CD14-positive monocyte (primary cell): Measurements from ENCODE around the gene SPTBN5. TPM values are rescaled to one million over a fixed set of nuclear protein-coding genes. Genes with fewer than 3 reads are reported as not detected.
A peak's percentile ranks its signal among the peaks of the same experiment; 100 is the strongest.

Experiments
- DNase-seq, 3 donors: peaks; one replicate each; pipeline ENCODE4 v3.0.0-alpha.2; 2011 to 2022
- H2AFZ ChIP-seq: 2 replicates; pipeline ENCODE4 v1.6.0; 2012; ENCODE audit warnings: mild to moderate bottlenecking, low read depth, low read length, inconsistent platforms; ENCODE audit not compliant: insufficient read depth, poor library complexity, severe bottlenecking
- H3K27ac ChIP-seq, 2 donors: 1 replicate in 1 of 2; 2 replicates in 1 of 2; pipeline ENCODE4 v1.5.1; 2012 to 2013; ENCODE audit warnings: low read length in 2 of 2, control low read depth in 1 of 2, inconsistent platforms in 1 of 2, low read depth in 1 of 2, mild to moderate bottlenecking in 1 of 2
- H3K27me3 ChIP-seq, 2 donors: one replicate each; pipeline versions ENCODE4 v1.6.0 to v1.6.1; 2011 to 2013; ENCODE audit warnings: low read length in 2 of 2; ENCODE audit not compliant: control insufficient read depth in 2 of 2, insufficient read depth in 2 of 2
- H3K36me3 ChIP-seq, 2 donors: replicated peaks in 1 of 2; 1 replicate in 1 of 2; 2 replicates in 1 of 2; pipeline versions ENCODE4 v1.5.1 to v1.6.1; 2012 to 2013; ENCODE audit warnings: low read length in 2 of 2, control low read depth in 1 of 2, inconsistent platforms in 1 of 2, mild to moderate bottlenecking in 1 of 2; ENCODE audit not compliant: insufficient read depth in 2 of 2, control insufficient read depth in 1 of 2
- H3K4me1 ChIP-seq, 2 donors: 1 replicate in 1 of 2; 2 replicates in 1 of 2; pipeline versions ENCODE4 v1.5.1 to v1.6.1; 2012 to 2013; ENCODE audit warnings: low read length in 2 of 2, control low read depth in 1 of 2, inconsistent platforms in 1 of 2, mild to moderate bottlenecking in 1 of 2, moderate library complexity in 1 of 2; ENCODE audit not compliant: insufficient read depth in 2 of 2, control insufficient read depth in 1 of 2
- H3K4me2 ChIP-seq: replicated peaks from 2 replicates; pipeline ENCODE3; 2012; ENCODE audit warnings: low read length, moderate library complexity, mild to moderate bottlenecking; ENCODE audit not compliant: poor library complexity, severe bottlenecking; ENCODE audit errors: extremely low read depth
- H3K4me3 ChIP-seq, 3 experiments: fragments of 200-600 bp in 1 of 3; sonication (generic) in 1 of 3; replicated peaks in 1 of 3; 1 replicate in 2 of 3; 2 replicates in 1 of 3; pipeline ENCODE4 v1.5.1; 2011 to 2013; ENCODE audit warnings: low read length in 3 of 3, mild to moderate bottlenecking in 3 of 3, control low read depth in 2 of 3, low read depth in 2 of 3, inconsistent platforms in 1 of 3, moderate library complexity in 1 of 3
- H3K79me2 ChIP-seq: 2 replicates; pipeline ENCODE4 v1.6.0; 2012; ENCODE audit warnings: mild to moderate bottlenecking, control low read depth, inconsistent platforms, low read length, moderate library complexity; ENCODE audit not compliant: insufficient read depth
- H3K9ac ChIP-seq: 2 replicates; pipeline ENCODE4 v1.6.0; 2017; ENCODE audit warnings: low read length, mild to moderate bottlenecking; ENCODE audit not compliant: insufficient read depth, poor library complexity, severe bottlenecking
- H3K9me3 ChIP-seq, 2 donors: replicated peaks in 1 of 2; 1 replicate in 1 of 2; 2 replicates in 1 of 2; pipeline versions ENCODE4 v1.5.1 to v1.6.1; 2012 to 2013; ENCODE audit warnings: low read length in 2 of 2, control low read depth in 1 of 2; ENCODE audit not compliant: control insufficient read depth in 1 of 2, insufficient read depth in 1 of 2
- H4K20me1 ChIP-seq: 2 replicates; pipeline ENCODE4 v1.6.0; 2012; ENCODE audit warnings: mild to moderate bottlenecking, low read length, control low read depth, moderate library complexity; ENCODE audit not compliant: insufficient read depth
- H3K27ac Mint-ChIP-seq, 7 donors: one replicate each; pipeline ENCODE4 v1.8.0; 2020; ENCODE audit warnings: mild to moderate bottlenecking in 7 of 7, mixed read lengths in 7 of 7, moderate library complexity in 6 of 7, inconsistent platforms in 2 of 7
- H3K27me3 Mint-ChIP-seq, 3 donors: one replicate each; pipeline ENCODE4 v1.8.0; 2021 to 2022; ENCODE audit warnings: low read depth in 3 of 3, mild to moderate bottlenecking in 3 of 3, mixed read lengths in 3 of 3, moderate library complexity in 3 of 3, inconsistent platforms in 1 of 3
- H3K36me3 Mint-ChIP-seq, 2 donors: one replicate each; pipeline ENCODE4 v1.8.0; 2020; ENCODE audit warnings: mixed read lengths in 2 of 2, inconsistent platforms in 1 of 2, mild to moderate bottlenecking in 1 of 2
- H3K4me1 Mint-ChIP-seq: one replicate; pipeline ENCODE4 v1.8.0; 2020; ENCODE audit warnings: mild to moderate bottlenecking, mixed read lengths
- H3K4me3 Mint-ChIP-seq, 2 donors: one replicate each; pipeline ENCODE4 v1.8.0; 2020; ENCODE audit warnings: mild to moderate bottlenecking in 2 of 2, mixed read lengths in 2 of 2, moderate library complexity in 1 of 2
- H3K9me3 Mint-ChIP-seq, 7 donors: one replicate each; pipeline ENCODE4 v1.8.0; 2020 to 2022; ENCODE audit warnings: mixed read lengths in 7 of 7, mild to moderate bottlenecking in 6 of 7, moderate library complexity in 6 of 7, inconsistent platforms in 2 of 7
- CTCF ChIP-seq: fragments of 200-600 bp; IDR thresholded peaks from one replicate; pipeline ENCODE4 v1.8.0; 2022; ENCODE audit warnings: antibody characterized with exemption, mild to moderate bottlenecking
- WGBS: methylation state at CpG from one replicate; pipeline ENCODE4 v1.1.5; 2013; ENCODE audit warnings: missing lambda C conversion rate; ENCODE audit not compliant: insufficient coverage; 5-methylcytosine and 5-hydroxymethylcytosine counted together
- intact Hi-C, 2 donors: fragments of 100-400 bp; cut with micrococcal nuclease; formaldehyde crosslinking; loops; one replicate each; pipeline versions ENCODE4 v1.15.0 to v1.15.1; 2023
- polyA plus RNA-seq, 3 donors: library from polyadenylated mRNA; depleted of rRNA in 1 of 3; unstranded in 2 of 3; stranded (reverse) in 1 of 3; fragments of 300-500 nt in 2 of 3; fragments of >200 nt in 1 of 3; fragmentation: Illumina TruSeq in 2 of 3; gene quantifications; 1 replicate in 2 of 3; 2 replicates in 1 of 3; pipeline ENCODE4 v1.2.3, GENCODE V29; 2012 to 2021

SPTBN5 gene
- polyA plus RNA-seq, 3 donors = 0.29 TPM; not detected in 2

DNA sequence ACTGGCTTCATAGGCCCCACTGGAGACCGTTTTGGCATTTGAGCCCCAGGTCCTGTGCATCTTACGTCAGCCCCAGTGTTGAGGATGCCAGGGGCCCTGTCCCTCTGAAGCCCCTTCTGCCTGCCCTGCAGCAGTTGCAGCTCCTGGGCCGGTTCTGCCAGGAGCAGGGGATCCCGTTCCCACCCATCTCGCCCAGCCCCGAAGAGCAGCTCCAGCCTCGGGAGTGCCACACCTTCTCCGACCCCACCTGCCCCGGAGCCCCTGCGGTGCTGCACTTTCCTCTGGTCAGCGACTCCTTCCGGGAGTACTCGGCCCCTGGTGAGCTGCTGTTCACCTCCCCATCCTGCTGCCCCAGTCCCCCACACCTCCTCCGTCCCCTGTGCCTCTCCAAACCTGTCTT, 46.6 kb downstream of the SPTBN5 start:
- H3K36me3 ChIP-seq = peaks cover 55 to 66% of the 10 kb centered on the region in 2 donors
- H3K9me3 ChIP-seq = no peaks in the 10 kb centered on the region
- H3K27me3 ChIP-seq = no peaks in the 10 kb centered on the region
- no peak overlapping the region for H3K4me2 ChIP-seq
- peaks cover 51 to 67% of the 10 kb centered on the region in 2 donors for H3K36me3 Mint-ChIP-seq
- H3K4me3 ChIP-seq = no peak overlapping the region
- no peak overlapping the region for H3K4me3 Mint-ChIP-seq
- no peak overlapping the region for H3K27ac ChIP-seq
- peak overlapping the region in 1 of 7 donors; percentile 68 for H3K27ac Mint-ChIP-seq
- WGBS = 95% methylated on average over 14 of the region's 14 CpGs
- intact Hi-C loops = no loop called here
- H3K4me1 Mint-ChIP-seq = no peaks in the 10 kb centered on the region
- H3K27me3 Mint-ChIP-seq = peaks cover 0 to 12% (median 9%) of the 10 kb centered on the region in 3 donors
- no peak for TF ChIP-seq CTCF
- H2AFZ ChIP-seq = no peak overlapping the region
- no peaks in the 10 kb centered on the region for H3K4me1 ChIP-seq
- no peaks in the 10 kb centered on the region for H4K20me1 ChIP-seq
- no peaks in the 10 kb centered on the region for H3K9me3 Mint-ChIP-seq
- H3K9ac ChIP-seq = no peak overlapping the region
- no peaks in the 10 kb centered on the region for H3K79me2 ChIP-seq
- no peak for DNase-seq

DNA sequence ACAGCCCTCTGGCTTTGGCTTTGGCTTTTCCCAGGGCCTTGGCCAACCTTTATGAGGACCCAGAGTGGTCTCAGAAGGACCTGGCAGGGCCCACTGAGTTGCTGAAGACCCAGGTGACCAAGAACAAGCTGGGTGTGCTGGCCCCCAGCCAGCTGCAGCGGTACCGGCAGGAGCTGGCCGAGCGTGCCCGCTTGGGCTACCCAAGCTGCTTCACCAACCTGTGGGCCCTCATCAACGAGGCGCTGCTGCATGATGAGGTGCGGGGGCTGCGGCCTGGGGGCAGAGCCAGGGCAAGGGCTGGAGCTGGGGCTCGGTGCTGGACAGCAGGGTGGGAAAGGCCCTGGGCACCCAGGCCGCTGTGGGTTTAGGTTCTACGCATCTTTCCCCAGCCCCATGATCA, 49.0 kb downstream of the SPTBN5 start:
- H3K27ac ChIP-seq = no peak overlapping the region
- Mint-ChIP-seq H3K27ac (peak overlapping the region in 1 of 7 donors; percentile 68), H3K36me3 (peaks cover 67 to 86% of the 10 kb centered on the region in 2 donors), H3K4me1 (no peaks in the 10 kb centered on the region), H3K27me3 (peaks cover 0 to 3% (median 2%) of the 10 kb centered on the region in 3 donors), H3K4me3 (no peak overlapping the region), H3K9me3 (no peaks in the 10 kb centered on the region)
- no peaks in the 10 kb centered on the region for H3K9me3 ChIP-seq
- no peak for TF ChIP-seq CTCF
- H3K4me3 ChIP-seq = no peak overlapping the region
- no peaks in the 10 kb centered on the region for H4K20me1 ChIP-seq
- no peak overlapping the region for H3K9ac ChIP-seq
- H2AFZ ChIP-seq = no peak overlapping the region
- no peaks in the 10 kb centered on the region for H3K4me1 ChIP-seq
- peaks cover 69 to 89% of the 10 kb centered on the region in 2 donors for H3K36me3 ChIP-seq
- no peak for DNase-seq
- H3K4me2 ChIP-seq = no peak overlapping the region
- no peaks in the 10 kb centered on the region for H3K79me2 ChIP-seq
- intact Hi-C loops = no loop called here
- 89% methylated on average over 9 of the region's 12 CpGs for WGBS
- no peaks in the 10 kb centered on the region for H3K27me3 ChIP-seq
